ENCODE results near the gene ZNF808. TPM values are rescaled to one million over a fixed set of nuclear protein-coding genes. Genes with fewer than 3 reads are reported as not detected.
A peak's percentile ranks its signal among the peaks of the same experiment; 100 is the strongest.

ZNF808 gene
- 28.3 and 99.4 TPM in 2 replicates for total RNA-seq (2011; cell fraction: chromatin; rRNA removed; ENCODE audit: low replicate concordance)
- total RNA-seq (2011; cell fraction: nucleolus; rRNA removed) = 18.7 and 32.1 TPM in 2 replicates
- 31.3 and 35.0 TPM in 2 replicates for total RNA-seq (2011; cell fraction: nucleoplasm; rRNA removed)
- total RNA-seq (2014; rRNA removed) (8.1 and 10.9 TPM in 2 replicates), total RNA-seq (2014; rRNA removed; fragmentation: Illumina TruSeq; extraction: Trizol) (19.2 and 22.7 TPM in 2 replicates), total RNA-seq (2015; rRNA removed; fragmentation: Illumina TruSeq; extraction: Trizol) (12.9 and 13.0 TPM in 2 replicates), total RNA-seq (2021) (20.1 and 20.8 TPM in 2 replicates), polyA plus RNA-seq (2011; rRNA removed) (14.2 and 14.8 TPM in 2 replicates), polyA plus RNA-seq (2014; fragmentation: Illumina TruSeq; extraction: Trizol) (8.3 and 10.3 TPM in 2 replicates), polyA plus RNA-seq (2014; fragmentation: Nextera tagmentation; extraction: Ambion mirVana) (1 to 10 TPM; 3.1 to 3.4 TPM), polyA plus RNA-seq (2014; rRNA removed) (7.3 and 7.8 TPM in 2 replicates), polyA minus RNA-seq (2011; rRNA and poly(A)+ RNA removed) (69.5 and 80.8 TPM in 2 replicates), Bru-seq, nascent RNA (percentile 72 among the genes with signal in this experiment), BruChase-seq, experiment 1, labeled RNA remaining after a 2-hour chase (percentile 81 among the genes with signal in this experiment), BruChase-seq, experiment 2, labeled RNA remaining after a 6-hour chase (percentile 81 among the genes with signal in this experiment)
- polyA plus RNA-seq (2011; cell fraction: cytosol; rRNA removed) = 2.2 and 6.7 TPM in 2 replicates
- 10.0 and 11.2 TPM in 2 replicates for polyA plus RNA-seq (2011; cell fraction: nucleus; rRNA removed)
- polyA plus RNA-seq (2012) = 3.2 and 4.1 TPM in 2 replicates
- 11.9 and 13.0 TPM in 2 replicates for polyA minus RNA-seq (2011; cell fraction: cytosol; rRNA and poly(A)+ RNA removed)
- 9.7 and 24.9 TPM in 2 replicates for polyA minus RNA-seq (2011; cell fraction: nucleus; rRNA and poly(A)+ RNA removed)
- long read RNA-seq, experiment 1, transcript ZNF808-205 (4 exons, 553 nt) = minor isoform, 8 of 43 reads
- long read RNA-seq, experiment 1, transcript ZNF808-201 (5 exons, 3,600 nt) = major isoform, 15 of 43 reads
- long read RNA-seq, experiment 1, partial matches to known transcripts = 6 of 43 reads
- long read RNA-seq, experiment 1, other reads (novel, unspliced or antisense) = 13 of 43 reads
- long read RNA-seq, experiment 2, partial matches to known transcripts = 1 of 2 reads
- long read RNA-seq, experiment 2, other reads (novel, unspliced or antisense) = 1 of 2 reads
- long read RNA-seq, experiment 3 = 0 reads

DNA sequence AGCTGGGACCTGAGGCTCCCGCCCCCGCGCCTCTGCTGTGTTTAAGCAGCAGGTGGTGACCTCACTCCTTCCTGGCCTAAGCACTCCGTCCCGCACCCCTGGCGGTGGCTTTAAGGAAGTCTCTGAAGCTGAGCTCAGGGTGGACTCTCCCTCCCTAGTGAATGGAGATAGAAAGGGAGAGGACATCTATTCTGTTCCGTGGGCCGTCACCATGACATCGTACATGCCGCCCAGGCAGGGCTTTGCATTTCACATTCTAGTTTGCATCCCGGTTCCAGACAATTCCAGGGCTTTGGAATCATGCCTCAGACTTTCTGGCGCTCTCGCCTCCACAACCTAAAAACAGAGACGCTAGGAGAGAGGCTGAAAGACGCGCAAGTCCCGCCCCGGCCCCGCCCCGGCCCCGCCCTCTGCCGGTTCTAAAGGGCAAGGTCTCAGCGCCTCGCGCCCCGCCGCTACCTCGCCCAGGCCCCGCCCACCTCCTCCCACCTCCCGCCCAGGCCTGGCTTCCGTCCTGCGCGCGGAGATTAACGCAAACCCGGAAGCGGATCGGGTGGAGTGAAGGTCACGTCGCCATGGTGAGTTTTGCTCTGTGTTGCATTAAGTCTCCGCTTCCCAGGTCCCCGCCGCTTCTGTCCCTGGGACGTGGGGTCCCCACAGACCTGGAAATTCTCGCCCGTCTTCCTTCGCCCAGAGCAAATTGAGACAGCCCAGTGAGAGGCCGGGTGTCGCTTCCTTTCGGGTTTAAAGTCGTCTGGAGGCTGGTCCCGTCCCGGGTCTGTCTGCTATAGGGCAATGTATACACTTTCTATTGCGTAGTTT is at the start of gene ZNF808:
ZNF808 (plus strand) TSS at position 535 of the 822 bp plus-strand sequence. CDS start 15,617 bp downstream, outside the sequence.
- H2AFZ ChIP-seq (ENCODE audit: low read depth, low read length) = peak within 1 kb of the TSS; percentile 98
- peaks cover 31% of the 10 kb centered on the region for H3K79me2 ChIP-seq (ENCODE audit: control insufficient read depth, insufficient read depth, low read length)
- H3K27ac ChIP-seq (ENCODE audit: extremely low read depth, low read depth, low read length) = peak within 1 kb of the TSS; percentile 84
- DNase-seq (ENCODE audit: extremely low read depth in 1 of 4, low spot score in 3 of 4) (peak; percentile 89 to 95 (median 90)), ATAC-seq (peak; percentile 96), FAIRE-seq (peak; percentile 86)
- no peaks in the 10 kb centered on the region for H4K20me1 ChIP-seq (replicated peaks; ENCODE audit: control insufficient read depth, insufficient read depth, low read length)
- in situ Hi-C loops (cut with MboI) = no loop called here
- 5% methylated on average over 33 of the region's 54 CpGs for WGBS (ENCODE audit: insufficient coverage, low coverage, missing lambda C conversion rate)
- H3K27me3 ChIP-seq (ENCODE audit: control insufficient read depth in 2 of 2, insufficient read depth in 2 of 2, low read length in 2 of 2) = no peaks in the 10 kb centered on the region
- peaks cover 1% of the 10 kb centered on the region; the same call in 1 of the 2 replicates for H3K9me3 ChIP-seq (replicated peaks; ENCODE audit: control insufficient read depth, insufficient read depth, low read depth, low read length)
- peak within 1 kb of the TSS; percentile 61 for H3K4me3 ChIP-seq
- H3K9me1 ChIP-seq (ENCODE audit: control insufficient read depth, insufficient read depth, low read length) = no peaks in the 10 kb centered on the region
- intact Hi-C loops (cut with micrococcal nuclease) = loop anchor here (10.0 kb wide), 1 partner anchor 167 kb away; no protein-coding TSS in a partner anchor
- peaks cover 3 to 10% of the 10 kb centered on the region in 2 experiments; a peak in 2 of 5 replicates for H3K4me1 ChIP-seq (replicated peaks in 1 of 2; ENCODE audit: control insufficient read depth in 2 of 2, insufficient read depth in 2 of 2, low read length in 2 of 2)
- H3K4me2 ChIP-seq (ENCODE audit: insufficient read depth, low read length) = peak within 1 kb of the TSS; percentile 91
- BruUV-seq (replicated peaks) = no TSS peak
- CTCF ChIA-PET (ENCODE audit: low intra/inter-chr PET ratio) = interaction anchor here (0.6 kb wide), 1 partner anchor 9 kb away, joined by 4 read pairs; no protein-coding TSS in a partner anchor
- H3K36me3 ChIP-seq (ENCODE audit: control insufficient read depth, insufficient read depth, low read length) = peaks cover 11% of the 10 kb centered on the region
- H3K9ac ChIP-seq (ENCODE audit: insufficient read depth in 1 of 2, low read depth in 2 of 2, low read length in 2 of 2) = peak within 1 kb of the TSS; percentile 85 to 97
- POLR2A ChIA-PET = interaction anchor here (0.9 to 1.0 kb wide), 2 partner anchors 13 to 156 kb away, joined by 3 to 4 read pairs; no protein-coding TSS in a partner anchor
- TF ChIP-seq ZNF609 (CRISPR knock-in tag; IDR thresholded peaks at IDR 0.05; ENCODE audit: borderline replicate concordance) = no peak
- no peak for TF ChIP-seq FOXK2 (conservative IDR thresholded peaks at IDR 0.05 in 1 of 2, IDR thresholded peaks at IDR 0.05 in 1 of 2; ENCODE audit: low read depth in 2 of 2)
- TF ChIP-seq ZNF146 (CRISPR knock-in tag; IDR thresholded peaks at IDR 0.05; ENCODE audit: unreplicated experiment) = no peak
- no peak for TF ChIP-seq ZNF175 (CRISPR knock-in tag; IDR thresholded peaks at IDR 0.05; ENCODE audit: low read depth)
- no peak for TF ChIP-seq NONO (IDR thresholded peaks at IDR 0.05; ENCODE audit: low read depth in 2 of 2, low read length in 1 of 2)
- no peak for TF ChIP-seq SMARCB1 (IDR thresholded peaks at IDR 0.05; ENCODE audit: insufficient read length, low read depth)
- no peak for TF ChIP-seq PURB (CRISPR knock-in tag; IDR thresholded peaks at IDR 0.05; ENCODE audit: low read depth)
- no peak for TF ChIP-seq TEAD2 (tag; IDR thresholded peaks at IDR 0.05)
- 0 out of 2 replicates have a peak, but pooled peaks have one; percentile 52 for TF ChIP-seq ZBTB26 (CRISPR knock-in tag; IDR thresholded peaks at IDR 0.05)
